Stimulated activated CD8-positive, alpha-beta memory T cell treated with anti-CD3 and anti-CD28 coated beads, Interleukin-4, amount 100 ng/mL, for 24 hours (primary cell): Measurements from ENCODE around the gene MBNL1.

Experiments
- DNase-seq: peaks from one replicate; pipeline ENCODE4 v3.0.0-alpha.2; 2020; ENCODE audit warnings: low read depth

Gene MBNL1

DNA sequence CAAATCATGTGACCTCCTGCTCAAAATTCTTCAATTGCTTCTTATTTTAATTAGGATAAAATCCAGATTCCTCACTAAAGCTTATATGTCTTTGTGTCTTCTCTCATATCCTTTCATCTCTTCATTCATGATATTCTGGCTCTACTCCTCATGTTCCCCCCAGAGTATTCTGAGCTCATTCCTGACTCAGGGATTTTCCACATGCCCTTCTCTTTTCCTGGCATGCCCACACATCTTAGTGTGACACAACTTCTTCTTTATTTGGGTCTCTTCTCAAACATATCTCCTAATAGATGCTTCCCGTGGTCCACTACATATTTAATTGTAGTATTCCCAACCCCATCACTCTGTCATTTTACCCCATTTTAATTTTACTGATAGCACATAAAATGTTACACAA lies 15.2 kb upstream of the MBNL1 start:
- DNase-seq = no peak

GRCh38 chr3:152254041-152254440 lies 14.7 kb upstream of the MBNL1 start:
- no peak for DNase-seq

- DNase-seq = no peak
These were observed 13.4 kb upstream of the MBNL1 start for GRCh38 chr3:152255290-152255689.

DNA sequence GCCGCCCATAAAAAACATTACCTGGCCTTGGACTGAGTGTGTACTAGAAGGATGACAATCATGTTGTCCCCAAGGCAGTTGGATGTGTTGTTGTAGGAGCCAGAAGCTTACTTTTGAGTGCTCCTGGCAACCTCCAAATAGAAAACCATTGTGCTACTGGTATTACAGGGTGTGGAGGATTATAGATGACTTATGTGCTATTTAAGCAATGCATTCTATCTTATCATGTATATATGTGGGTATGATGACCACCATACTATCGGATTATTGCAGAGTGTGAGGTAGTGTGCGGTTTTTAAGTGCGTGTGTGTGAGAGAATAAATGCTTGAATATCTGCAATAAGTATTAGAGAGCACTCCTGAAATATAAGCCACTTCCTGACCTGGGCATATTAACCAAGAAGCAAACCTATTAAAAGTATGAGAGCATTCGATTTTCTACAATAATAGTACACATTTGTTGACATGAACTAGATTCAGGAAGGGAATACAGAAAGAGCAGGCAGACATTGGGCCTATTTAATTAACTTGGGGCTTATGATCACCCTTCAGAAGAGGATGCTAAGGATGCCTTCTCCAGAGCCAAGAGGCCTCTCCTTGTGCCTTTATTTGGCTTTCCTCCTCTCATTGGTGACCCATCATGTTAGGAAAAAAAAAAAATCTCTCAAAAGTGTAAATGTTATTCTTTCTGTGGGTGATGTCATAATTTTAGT lies 11.7 kb upstream of the MBNL1 start:
- DNase-seq = no peak

DNA sequence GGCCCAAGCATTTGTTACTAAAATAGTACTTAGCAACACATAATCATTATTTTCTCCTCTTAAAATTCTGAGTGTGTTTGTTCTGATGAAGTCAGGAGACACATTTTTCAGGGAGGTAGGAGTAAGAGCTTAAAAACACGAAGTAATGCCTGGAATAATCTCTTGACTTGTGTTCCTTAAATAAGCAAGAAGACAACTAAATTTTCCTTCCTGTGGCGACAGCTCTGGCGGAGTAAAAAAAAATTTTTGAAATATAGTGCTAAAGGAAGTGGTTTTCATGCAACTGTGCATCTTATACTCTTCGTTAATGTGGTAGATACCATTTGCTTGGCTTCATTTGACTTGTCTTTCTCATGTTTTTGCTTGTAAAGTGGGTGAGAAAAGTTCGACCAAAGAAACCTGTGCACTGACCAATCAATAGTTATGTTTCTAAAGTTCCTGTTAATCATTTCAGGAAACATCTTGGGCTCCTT lies 11.1 kb upstream of the MBNL1 start:
- no peak for DNase-seq

DNA sequence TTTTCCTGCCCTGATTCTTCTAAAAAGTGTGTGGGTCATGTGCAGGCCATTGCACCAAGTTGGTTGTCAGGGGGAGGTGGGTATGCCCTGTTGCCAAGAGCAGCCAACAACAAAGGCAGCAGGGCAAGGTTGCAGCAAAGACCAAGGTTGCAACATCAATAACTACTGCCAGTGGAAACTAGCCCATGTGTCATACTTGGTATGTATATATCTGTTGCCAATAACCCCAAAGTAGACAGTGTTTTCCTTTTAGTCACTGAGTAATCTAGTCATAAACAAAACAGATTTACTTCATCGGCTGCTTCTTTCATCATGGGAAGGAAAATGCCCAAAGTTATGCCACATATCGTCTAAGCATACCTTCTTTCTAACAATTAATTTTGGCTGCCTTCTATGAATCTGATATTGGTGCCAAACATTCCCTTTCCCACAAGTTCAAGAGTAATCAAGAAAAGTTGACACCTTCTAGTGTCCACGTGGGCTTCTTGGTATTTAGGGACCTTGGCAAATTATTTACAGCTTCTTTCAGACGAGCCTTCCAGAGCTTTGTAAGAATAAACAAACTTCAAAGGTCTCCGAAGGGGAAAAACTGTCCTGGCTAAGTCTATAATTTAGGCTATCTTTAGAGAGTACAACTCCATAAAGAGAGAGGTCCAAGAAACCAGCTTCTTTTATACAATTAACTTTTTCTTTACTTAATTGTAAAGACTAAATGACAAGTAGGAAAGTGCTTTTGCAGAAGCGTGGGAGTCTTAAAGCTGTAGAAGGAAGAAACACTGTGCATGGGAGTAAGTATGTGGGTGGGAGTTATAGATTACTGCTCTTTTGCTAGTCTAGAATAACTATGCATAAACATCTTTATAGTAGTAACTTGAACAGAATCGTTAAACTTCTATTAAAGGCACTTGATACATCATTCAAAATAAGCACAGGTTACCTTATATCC lies 10.0 kb upstream of the MBNL1 start:
- DNase-seq = no peak

- no peak for DNase-seq
These were observed 9.3 kb upstream of the MBNL1 start for GRCh38 chr3:152259468-152259867.

GRCh38 chr3:152260026-152260425 lies 8.7 kb upstream of the MBNL1 start:
- DNase-seq = no peak

DNA sequence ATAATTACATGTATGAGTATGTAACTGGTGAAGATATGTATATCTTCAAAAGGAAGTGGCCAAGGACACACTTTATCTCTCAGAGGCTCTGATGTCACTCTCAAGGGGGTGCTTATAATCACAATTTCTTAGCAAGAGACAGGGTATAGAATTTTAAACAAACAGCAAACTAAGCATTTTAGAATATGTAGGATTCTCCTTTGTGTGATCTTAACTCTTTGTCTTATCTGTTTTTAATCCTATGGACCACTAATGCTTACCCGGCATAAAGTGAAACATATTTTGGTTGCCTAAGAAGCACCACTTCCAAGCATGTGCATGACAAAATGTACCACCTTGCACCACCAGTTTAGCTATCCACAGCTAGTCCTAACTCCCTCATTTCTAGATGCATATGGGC lies 8.2 kb upstream of the MBNL1 start:
- DNase-seq = no peak

DNA sequence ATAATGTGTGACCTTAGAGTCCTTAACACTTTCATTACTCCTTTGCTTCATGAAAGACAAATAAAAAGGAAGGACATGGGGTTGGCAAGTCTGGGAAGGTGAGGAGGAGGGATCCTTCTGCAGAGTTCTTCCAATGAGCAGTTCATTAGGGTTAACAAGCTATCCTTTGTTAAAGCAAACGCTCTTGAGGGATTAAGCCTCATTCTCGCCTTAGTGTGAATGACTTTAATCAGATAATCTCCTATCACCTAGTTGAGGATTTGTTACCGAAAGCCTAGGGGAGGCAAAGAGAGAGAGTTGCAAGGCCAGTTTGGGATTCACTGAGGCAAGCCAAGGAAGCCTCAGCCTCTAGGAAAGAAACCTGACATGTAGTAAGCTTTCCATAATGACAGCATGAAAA lies 7.4 kb upstream of the MBNL1 start:
- no peak for DNase-seq

DNA sequence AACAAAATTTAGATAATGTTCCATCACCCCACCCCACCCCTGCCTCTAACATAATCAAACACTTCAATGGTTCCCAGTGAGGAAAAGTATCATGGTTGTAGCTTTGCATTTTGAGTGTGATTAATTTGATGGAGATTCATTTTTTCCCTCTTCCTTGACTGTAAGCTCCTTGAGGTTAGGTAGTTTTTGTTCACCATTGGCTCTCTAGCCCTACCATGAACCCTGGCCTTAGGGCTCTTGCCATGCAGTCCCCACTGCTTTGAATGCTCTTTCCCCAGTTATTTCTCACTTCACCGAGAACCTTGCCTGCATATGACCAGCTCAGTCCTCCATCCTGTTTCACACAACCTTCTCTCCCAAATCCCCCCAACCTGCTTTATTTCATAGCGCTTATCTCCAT lies 5.0 kb upstream of the MBNL1 start:
- no peak for DNase-seq

DNA sequence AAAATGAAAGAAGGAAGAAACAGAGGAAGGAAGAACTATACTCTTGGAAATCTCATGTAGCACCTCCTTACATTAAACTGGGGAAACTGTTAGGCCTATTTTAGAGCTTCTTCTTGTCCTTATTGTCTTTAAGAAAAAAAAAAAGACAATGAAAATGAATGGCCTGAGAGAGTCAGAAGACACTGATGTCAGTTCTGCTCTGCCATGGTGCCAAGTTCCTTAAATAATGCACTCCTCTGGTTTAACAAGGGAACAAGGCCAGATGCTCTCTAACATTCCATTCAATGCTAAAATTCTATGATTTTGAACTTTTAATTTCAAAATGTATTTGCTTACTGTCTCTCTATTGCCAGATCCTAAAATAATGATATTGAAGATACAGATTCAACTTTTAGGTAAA lies 4.4 kb upstream of the MBNL1 start:
- no peak for DNase-seq

GRCh38 chr3:152266221-152266995 lies 2.3 kb upstream of the MBNL1 start:
- DNase-seq = no peak

DNA sequence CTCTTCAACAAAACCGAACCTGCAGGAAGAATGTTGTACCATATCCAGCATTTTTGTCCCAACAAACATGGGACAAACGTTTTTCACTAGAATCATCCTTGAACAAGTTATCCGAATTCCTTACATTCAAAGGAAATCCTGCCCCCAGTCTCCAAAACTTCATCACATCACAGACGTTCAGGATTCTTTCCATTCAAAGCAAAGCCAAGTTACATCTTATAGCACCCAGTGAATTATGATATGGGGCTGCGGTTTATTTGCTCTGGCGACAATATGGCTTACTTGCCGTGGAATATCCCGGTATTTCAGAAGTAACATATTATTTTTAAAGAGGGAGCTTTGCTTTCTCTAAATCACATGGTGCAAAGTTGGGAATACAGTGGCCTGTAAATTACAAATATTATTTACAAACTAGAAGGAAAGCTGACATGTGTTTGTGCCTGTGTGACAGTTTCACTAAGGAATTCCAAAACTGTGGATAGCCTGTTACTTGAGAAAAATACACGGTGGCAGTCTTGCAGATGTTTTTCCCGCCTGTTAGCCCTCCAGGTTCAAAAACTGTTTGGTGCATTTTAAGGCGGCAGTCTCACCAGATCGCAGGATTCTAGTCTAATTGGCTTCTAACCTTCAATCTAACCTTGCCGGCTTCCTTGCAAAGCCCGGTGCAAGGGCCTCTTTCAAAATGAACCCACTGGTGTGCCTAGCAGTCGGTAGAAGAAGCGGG lies 736 bp upstream of the MBNL1 start:
- DNase-seq = no peak

DNA sequence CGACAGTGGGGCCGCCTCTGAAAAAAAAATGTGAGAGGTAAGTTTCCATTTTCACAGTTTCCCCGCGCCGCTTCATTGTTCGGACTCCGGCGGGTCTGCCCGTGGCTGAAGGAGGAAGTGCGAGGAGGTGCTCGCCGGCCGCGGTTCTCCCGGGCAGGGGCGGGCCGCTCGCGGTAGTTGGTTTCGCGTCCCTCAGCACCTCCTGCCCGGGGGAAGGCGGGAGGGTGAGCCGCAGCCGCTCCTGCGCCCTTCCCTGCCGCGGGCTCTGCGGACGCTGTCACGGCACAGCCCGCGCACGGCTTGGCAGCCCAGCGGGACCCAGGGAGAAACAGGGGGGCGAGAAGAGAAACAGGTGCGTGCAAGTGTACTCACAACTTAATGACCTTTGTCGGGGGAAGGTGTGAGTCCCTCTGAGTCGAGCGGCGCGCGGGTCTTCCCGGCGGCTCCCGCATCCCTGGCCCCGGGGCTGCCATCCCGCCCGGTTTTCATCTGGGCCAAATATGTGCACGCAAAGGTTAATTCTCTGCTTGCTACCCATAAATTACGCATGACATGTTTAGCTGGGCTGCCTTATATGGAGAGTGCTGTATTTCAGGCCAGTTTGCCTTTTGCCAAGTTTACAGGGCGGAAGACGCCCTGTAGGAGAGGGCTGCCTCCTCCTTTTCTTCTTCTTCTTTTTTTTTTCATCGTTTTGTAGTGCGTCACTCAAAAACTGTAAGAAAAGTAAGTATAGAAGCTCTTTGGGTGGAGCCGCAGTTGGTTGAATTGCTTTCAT lies 514 bp downstream of the MBNL1 start:
- DNase-seq = no peak

GRCh38 chr3:152269831-152270734 lies 1.4 kb downstream of the MBNL1 start:
- no peak for DNase-seq

- no peak for DNase-seq
These were observed 2.2 kb downstream of the MBNL1 start for GRCh38 chr3:152270937-152271336.

DNA sequence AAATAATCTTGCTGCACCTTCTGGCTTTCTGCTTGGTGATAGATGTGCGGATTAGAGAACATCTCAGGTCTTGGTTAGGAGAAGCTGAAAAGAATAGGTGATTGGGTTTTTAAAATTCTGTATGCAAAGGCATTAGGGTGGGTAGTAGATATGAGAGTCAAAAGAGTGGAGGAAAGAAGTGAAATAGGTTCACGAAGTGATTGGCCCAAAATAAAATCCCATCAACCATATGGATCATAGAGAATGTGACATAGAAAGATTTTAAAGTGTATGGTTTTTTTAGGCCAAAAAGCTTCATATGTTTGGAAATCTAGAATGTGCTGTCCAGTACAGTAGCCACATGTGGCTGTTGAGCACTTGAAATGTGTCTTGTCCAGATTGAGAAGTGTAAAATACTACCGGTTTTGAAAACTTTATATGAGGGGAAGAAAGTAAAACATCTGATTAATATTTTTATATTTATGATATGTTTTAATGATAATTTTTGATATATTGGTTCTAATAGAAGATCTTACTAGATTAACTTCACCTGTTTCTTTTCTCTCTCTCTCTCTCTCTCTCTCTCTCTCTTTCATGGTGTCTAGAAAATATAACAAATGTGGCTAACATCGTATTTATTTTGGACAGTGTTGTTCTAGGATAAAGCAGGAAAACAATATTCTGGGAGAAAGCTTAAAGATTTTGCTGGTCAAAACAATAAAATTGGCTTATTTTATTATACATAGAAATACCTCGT lies 2.9 kb downstream of the MBNL1 start:
- DNase-seq = no peak

- no peak for DNase-seq
These were observed 4.1 kb downstream of the MBNL1 start for GRCh38 chr3:152272771-152273242.
